ENCODE measurements around the gene C2orf72.

GRCh38 chr2:230990899-230991150 lies 46.5 kb upstream of the C2orf72 start:
- TF ChIP-seq CTCF (IDR thresholded peaks at IDR 0.05) = no peak
- no peak for TF ChIP-seq POLR2AphosphoS5 (IDR thresholded peaks at IDR 0.05)
- no peak for TF ChIP-seq POLR2A (IDR thresholded peaks at IDR 0.05)

All from breast epithelium (tissue), 3 donors.